Activated naive CD8-positive, alpha-beta T cell (primary cell): ENCODE data around the gene LCN6.
A peak's percentile ranks its signal among the peaks of the same experiment; 100 is the strongest.
"Not testable (repeated sequence)": the region's sequence is repeated elsewhere in the genome, so short reads cannot be mapped to it uniquely, and the experiment has no call there.

Experiments used
- H3K27ac Mint-ChIP-seq: one replicate; pipeline ENCODE4 v1.8.0; 2021; ENCODE audit warnings: mixed read lengths
- H3K27me3 Mint-ChIP-seq: one replicate; pipeline ENCODE4 v1.8.0; 2021; ENCODE audit warnings: mixed read lengths
- H3K36me3 Mint-ChIP-seq: one replicate; pipeline ENCODE4 v1.8.0; 2021; ENCODE audit warnings: mixed read lengths
- H3K4me1 Mint-ChIP-seq: one replicate; pipeline ENCODE4 v1.8.0; 2021; ENCODE audit warnings: low read depth, mixed read lengths
- H3K4me3 Mint-ChIP-seq: one replicate; pipeline ENCODE4 v1.8.0; 2021; ENCODE audit warnings: mild to moderate bottlenecking, mixed read lengths
- H3K9me3 Mint-ChIP-seq: one replicate; pipeline ENCODE4 v1.8.0; 2021; ENCODE audit warnings: low read depth, mixed read lengths

Gene LCN6

DNA sequence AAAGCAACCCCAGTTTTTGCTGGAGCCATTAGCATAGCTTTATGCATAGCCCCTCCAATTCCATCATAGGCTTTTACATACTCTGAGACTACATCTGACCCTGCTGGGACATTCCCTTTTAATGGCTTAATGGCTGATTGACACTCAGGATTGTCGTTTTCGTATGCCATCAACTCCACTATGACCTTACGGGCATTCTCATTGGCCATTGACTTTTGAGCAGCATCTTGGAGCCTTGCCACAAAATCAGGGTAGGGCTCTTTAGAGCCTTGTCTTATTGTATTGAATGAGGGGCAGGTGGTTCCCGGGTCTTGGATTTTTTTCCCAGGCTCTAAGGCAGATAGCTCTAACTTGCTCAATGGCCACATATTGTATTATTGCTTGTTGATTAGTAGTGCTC lies 38.7 kb upstream of the LCN6 start:
- not testable (repeated sequence) for H3K4me3 Mint-ChIP-seq, H3K36me3 Mint-ChIP-seq, H3K9me3 Mint-ChIP-seq, H3K27ac Mint-ChIP-seq, H3K27me3 Mint-ChIP-seq
- H3K4me1 Mint-ChIP-seq = peaks cover 15% of the 10 kb centered on the region

DNA sequence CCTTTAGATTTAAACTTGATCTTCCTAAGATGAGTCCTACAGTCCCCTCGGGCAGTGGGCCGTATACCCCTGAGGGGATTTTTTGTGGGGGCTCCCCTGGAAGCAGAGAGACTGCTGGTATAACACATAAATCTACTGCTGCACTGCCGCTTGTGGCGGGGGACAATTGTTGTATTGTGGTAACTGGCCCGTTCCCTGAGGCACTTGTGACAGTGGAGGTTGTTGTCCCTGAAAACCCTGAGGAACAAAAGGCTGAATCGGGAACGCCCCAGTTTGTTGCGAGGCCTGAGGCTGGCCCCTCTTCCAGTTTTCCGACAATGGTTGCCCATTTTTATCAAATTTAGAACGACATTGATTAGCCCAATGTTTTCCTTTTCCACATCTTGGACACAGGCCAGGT lies 38.1 kb upstream of the LCN6 start:
- Mint-ChIP-seq H3K4me1 (peaks cover 14% of the 10 kb centered on the region), H3K27me3 (peaks cover 2% of the 10 kb centered on the region), H3K27ac (no peak overlapping the region), H3K4me3 (no peak overlapping the region), H3K36me3 (no peaks in the 10 kb centered on the region), H3K9me3 (no peaks in the 10 kb centered on the region)

DNA sequence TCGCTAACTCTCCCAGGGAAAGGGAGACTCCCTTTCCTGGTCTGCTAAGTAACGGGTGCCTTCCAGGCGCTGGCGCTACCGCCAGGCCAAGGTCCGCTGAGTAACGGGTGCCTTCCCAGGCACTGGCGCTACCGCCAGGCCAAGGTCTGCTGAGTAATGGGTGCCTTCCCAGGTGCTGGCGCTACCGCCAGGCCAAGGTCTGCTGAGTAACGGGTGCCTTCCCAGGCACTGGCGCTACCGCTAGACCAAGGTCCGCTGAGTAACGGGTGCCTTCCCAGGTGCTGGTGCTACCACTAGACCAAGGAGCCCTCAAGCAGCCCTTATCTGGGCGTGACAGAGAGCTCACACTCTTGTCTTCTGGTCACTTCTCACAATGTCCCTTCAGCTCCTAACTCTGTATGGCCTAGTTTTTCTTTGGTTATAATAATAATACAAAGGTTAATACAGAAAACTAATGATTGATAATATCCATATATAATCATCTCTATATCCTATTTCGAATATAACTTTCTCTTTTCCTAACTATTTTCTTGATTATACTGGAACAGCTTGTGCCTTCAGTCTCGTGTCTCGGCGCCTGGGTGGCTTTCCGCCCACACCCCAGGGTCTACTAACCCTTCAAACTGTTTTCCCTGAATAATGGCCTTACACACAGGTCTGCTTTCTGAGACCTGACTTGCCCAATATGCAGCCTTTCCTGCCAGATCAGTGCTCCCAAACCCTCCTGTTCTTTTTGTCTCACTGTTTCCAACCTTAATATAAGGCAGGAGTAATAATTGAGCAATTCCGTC lies 37.4 kb upstream of the LCN6 start:
- peaks cover 14% of the 10 kb centered on the region for H3K4me1 Mint-ChIP-seq
- not testable (repeated sequence) for H3K4me3 Mint-ChIP-seq, H3K27me3 Mint-ChIP-seq, H3K27ac Mint-ChIP-seq, H3K9me3 Mint-ChIP-seq, H3K36me3 Mint-ChIP-seq

DNA sequence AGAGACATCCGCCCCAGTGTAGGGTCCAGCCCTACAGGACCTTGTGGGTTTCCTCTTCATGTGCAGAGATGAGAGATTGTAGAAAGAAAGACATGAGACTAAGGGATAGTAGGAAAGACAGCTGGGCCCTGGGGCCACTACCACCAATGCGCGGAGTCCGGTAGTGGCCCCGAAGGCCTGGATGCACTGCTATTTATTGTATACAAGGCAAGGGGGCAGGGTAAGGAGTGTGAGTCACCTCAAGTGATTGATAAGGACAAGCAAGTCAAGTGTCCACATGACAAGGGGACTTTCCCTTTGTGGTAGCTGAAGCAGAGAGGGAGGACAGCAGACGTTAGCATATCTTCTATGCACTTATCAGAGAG lies 36.7 kb upstream of the LCN6 start:
- H3K36me3 Mint-ChIP-seq = no peaks in the 10 kb centered on the region
- no peak overlapping the region for H3K27ac Mint-ChIP-seq
- H3K27me3 Mint-ChIP-seq = peaks cover 2% of the 10 kb centered on the region
- H3K4me1 Mint-ChIP-seq = peaks cover 10% of the 10 kb centered on the region
- H3K9me3 Mint-ChIP-seq = no peaks in the 10 kb centered on the region
- H3K4me3 Mint-ChIP-seq = no peak overlapping the region

DNA sequence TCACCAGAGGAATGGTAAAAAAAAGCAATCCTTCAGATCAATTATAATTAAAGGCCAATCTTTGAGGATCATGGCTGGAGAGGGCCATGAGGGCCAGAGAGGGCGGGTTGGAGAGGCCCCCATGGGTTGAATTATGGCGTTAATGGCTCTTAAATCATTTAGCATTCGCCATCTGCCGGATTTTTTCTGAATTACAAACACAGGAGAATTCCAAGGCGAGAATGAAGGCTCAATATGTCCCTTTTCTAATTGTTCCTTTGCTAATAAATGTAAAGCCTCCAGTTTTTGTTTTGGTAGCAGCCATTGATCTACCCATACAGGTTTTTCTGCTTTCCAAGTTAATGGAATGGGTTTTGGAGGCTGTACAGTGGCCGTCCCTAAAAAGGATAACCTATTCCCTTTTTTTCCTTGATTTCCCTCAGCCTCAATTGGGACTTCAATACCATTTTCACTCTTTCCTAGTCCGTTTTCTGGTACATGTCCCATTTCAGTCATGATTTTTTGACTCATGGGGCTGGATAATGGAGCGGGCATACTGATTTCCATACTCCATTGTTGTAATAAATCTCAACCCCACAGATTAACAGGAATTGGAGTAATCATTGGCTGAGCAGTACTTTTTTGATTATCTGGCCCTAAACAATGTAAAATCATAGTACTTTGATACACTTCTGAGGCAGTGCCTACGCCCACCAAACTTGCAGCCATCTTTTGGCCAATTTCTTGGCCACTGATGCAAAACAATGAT lies 36.1 kb upstream of the LCN6 start:
- H3K27me3 Mint-ChIP-seq = peaks cover 2% of the 10 kb centered on the region
- no peaks in the 10 kb centered on the region for H3K36me3 Mint-ChIP-seq
- no peaks in the 10 kb centered on the region for H3K9me3 Mint-ChIP-seq
- H3K27ac Mint-ChIP-seq = no peak overlapping the region
- peaks cover 10% of the 10 kb centered on the region for H3K4me1 Mint-ChIP-seq
- no peak overlapping the region for H3K4me3 Mint-ChIP-seq

DNA sequence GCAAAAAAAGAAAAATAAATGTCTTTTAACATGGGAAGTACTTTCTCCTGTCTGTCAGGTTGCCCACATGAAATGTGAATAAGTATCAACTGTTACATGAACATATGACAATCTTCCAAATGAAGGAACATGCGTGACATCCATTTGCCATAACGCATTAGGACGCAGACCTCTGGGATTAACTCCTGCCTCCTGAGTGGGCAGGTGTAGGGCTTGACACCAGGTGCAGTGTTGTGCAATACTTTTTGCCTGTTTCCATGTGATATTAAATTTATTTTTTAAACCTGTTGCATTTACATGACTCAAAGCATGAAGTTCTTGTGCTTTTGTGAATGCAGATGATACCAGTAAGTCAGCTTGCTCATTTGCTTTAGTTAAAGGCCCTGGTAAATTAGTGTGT lies 34.1 kb upstream of the LCN6 start:
- Mint-ChIP-seq H3K27ac (no peak overlapping the region), H3K4me1 (peaks cover 4% of the 10 kb centered on the region), H3K36me3 (no peaks in the 10 kb centered on the region), H3K9me3 (no peaks in the 10 kb centered on the region), H3K27me3 (peaks cover 2% of the 10 kb centered on the region), H3K4me3 (no peak overlapping the region)

DNA sequence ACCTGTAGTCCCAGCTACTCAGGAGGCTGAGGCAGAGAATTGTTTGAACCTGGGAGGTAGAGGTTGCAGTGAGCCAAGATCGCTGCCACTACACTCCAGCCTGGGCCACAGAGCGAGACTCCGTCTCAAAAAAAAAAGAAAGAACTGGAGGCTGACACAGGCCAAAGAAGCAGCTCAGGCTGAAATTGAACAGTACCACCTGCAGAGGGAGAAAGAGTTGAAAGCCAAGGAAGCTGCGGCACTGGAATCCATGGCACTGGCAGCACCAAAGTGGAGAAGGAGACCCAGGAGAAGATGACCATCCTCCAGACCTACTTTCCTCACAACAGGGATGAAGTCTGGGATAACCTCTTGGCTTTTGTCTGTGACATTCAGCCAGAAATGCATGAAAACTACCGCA lies 31.5 kb upstream of the LCN6 start:
- H3K4me1 Mint-ChIP-seq = peaks cover 1% of the 10 kb centered on the region
- no peaks in the 10 kb centered on the region for H3K36me3 Mint-ChIP-seq
- H3K27ac Mint-ChIP-seq = no peak overlapping the region
- H3K27me3 Mint-ChIP-seq = no peaks in the 10 kb centered on the region
- H3K9me3 Mint-ChIP-seq = no peaks in the 10 kb centered on the region
- H3K4me3 Mint-ChIP-seq = no peak overlapping the region

DNA sequence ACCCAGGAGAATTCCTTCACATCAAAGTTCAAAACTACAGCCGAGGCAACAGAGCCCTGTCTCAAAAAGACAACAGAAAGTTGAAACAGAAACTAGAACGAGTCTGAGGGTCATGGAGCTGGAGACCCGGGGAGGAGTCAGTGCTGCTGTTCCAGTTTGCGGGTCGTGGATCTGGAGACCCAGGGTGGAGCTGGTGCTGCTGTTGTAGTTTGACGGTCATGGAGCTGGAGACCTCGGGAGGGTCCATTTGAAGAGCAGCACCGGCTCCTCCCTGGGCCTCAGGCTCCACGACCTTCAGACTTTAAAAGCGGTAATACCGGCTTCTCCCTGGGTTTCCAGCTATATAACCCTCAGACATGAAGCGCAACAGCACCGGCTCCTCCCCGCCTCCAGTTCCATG lies 29.0 kb upstream of the LCN6 start:
- H3K27ac Mint-ChIP-seq = no peak overlapping the region
- no peaks in the 10 kb centered on the region for H3K27me3 Mint-ChIP-seq
- no peak overlapping the region for H3K4me3 Mint-ChIP-seq
- H3K4me1 Mint-ChIP-seq = peaks cover 1% of the 10 kb centered on the region
- H3K36me3 Mint-ChIP-seq = peaks cover 2% of the 10 kb centered on the region
- H3K9me3 Mint-ChIP-seq = no peaks in the 10 kb centered on the region

DNA sequence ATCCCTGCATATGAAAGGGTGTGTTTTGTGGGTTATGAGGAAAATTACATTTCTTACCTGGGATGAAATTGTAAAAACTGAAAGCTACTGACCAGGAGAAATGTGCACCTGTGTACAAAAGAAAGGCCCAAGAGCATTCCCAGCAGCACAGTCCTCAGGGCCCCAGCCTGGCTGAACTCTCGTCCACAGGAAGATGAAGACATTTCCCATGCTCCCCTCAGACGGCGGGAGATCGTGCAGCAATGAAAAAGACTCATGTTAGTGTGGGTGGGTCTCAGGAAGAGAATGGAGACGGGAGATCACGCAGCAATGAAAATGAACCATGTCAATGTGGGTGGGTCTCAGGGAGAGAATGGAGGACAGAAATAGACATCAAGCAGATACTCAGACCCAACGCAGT lies 28.6 kb upstream of the LCN6 start:
- Mint-ChIP-seq H3K9me3 (no peaks in the 10 kb centered on the region), H3K36me3 (peaks cover 2% of the 10 kb centered on the region), H3K4me1 (peaks cover 1% of the 10 kb centered on the region), H3K27ac (no peak overlapping the region), H3K4me3 (no peak overlapping the region), H3K27me3 (no peaks in the 10 kb centered on the region)

DNA sequence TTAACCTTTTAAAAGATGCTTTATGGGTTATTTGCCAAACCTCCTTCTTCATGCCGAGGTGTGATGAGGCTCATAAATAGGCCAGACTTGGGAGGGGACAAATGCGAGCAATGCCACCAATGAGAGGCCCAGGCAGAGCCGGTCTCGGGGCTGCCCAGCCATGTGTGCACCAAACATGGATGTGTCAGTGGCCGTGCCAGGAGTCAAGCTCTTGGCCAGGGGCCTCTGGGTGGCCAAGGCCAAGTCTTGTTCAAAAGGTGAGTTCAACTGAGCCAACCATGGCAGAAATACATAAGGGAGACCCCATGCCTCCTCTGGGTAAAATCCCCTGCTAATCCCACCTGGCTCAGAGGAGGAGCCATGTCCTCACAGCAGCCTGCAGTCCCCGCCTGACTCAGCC lies 26.9 kb upstream of the LCN6 start:
- Mint-ChIP-seq H3K27ac (no peak overlapping the region), H3K9me3 (no peaks in the 10 kb centered on the region), H3K27me3 (no peaks in the 10 kb centered on the region), H3K36me3 (peaks cover 2% of the 10 kb centered on the region), H3K4me1 (peaks cover 3% of the 10 kb centered on the region), H3K4me3 (no peak overlapping the region)

DNA sequence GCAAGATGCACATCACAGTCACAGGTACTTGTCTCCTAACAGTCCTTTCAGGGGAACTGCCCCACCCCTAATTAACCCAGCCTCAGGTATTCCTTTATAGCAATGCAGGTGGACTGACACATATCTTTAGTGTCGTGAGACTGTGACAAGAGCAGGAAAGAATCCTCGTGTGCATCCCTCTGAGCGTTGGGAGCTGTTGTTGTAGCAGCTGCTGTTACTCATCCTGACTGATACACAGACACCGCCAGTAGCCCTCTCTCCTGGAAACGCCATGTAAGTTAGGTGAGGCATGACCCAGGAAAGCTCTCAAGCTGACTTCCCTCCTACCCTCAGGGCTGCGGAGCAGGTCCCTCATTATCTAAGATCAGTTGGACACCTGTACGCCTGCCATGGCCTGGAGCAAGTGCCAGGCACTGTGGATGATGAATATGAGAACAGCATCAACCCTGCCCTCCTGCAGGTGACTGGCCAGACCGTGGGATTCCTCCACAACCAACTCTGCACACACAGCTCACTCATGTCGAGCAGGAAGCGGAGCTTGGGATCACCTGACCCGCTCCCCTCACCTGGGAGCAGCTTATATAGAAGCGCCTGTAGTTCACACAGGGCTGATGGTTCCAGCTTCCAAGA lies 26.2 kb upstream of the LCN6 start:
- Mint-ChIP-seq H3K4me3 (no peak overlapping the region), H3K9me3 (no peaks in the 10 kb centered on the region), H3K27ac (no peak overlapping the region), H3K36me3 (peaks cover 2% of the 10 kb centered on the region), H3K27me3 (no peaks in the 10 kb centered on the region), H3K4me1 (peaks cover 4% of the 10 kb centered on the region)

DNA sequence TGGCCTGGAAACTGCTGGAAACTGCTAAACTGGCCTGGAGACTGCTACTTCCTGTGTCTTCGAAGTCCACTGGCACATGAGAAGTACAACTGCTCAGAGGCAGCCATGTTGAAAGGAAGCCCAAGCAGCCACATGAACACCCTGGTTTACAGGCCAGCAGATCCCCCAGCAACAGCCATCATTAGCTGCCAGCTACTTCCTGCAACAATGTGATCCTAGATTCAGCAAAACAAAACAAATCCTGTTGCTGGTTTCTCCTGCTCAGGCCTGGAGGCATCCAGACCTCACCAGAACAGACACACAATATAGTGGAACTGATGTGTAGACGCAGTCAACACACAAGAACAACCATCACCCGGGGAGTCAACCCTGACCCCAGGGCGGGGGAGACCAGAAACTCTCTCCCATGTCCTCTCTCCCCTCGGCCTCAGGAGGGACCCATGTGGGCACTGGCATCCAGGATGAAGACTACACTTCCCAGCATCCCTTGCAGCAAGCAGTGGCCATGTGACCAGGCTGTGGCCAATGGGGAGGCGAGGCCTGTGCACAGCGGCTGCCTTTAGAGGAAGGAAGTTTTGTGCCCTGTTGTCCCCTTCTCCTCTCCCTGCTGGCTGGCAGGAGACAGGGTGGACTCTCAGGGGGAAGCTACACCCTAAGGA lies 25.2 kb upstream of the LCN6 start:
- no peak overlapping the region for H3K27ac Mint-ChIP-seq
- no peak overlapping the region for H3K4me3 Mint-ChIP-seq
- peaks cover 2% of the 10 kb centered on the region for H3K36me3 Mint-ChIP-seq
- H3K9me3 Mint-ChIP-seq = no peaks in the 10 kb centered on the region
- no peaks in the 10 kb centered on the region for H3K27me3 Mint-ChIP-seq
- peaks cover 4% of the 10 kb centered on the region for H3K4me1 Mint-ChIP-seq

DNA sequence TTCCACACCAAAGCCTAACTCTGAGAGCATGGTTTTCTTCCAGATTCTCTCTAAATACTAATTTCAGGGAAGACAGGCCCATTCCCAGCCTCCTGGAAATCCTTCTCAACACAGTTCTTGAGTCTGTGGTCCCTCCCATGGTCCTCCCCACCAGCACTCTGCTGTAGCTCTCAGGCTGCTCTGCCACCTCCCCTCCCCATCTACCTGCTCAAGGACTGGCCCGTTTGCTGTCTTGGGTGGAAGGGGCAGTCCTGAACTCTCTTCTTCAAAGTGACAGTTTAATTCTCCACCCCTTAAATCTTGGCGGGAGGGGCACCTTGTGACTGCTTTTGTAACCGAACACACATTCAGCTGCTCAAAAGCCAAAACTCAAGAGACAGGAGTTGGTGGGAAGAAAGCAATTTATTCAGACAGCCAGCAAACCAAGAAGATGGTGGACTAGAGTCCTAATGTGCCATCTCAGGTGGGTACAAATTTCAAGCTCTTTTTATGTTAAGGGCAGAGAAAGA lies 23.6 kb upstream of the LCN6 start:
- H3K27ac Mint-ChIP-seq = peak overlapping the region; percentile 47
- H3K4me3 Mint-ChIP-seq = no peak overlapping the region
- H3K27me3 Mint-ChIP-seq = no peaks in the 10 kb centered on the region
- H3K9me3 Mint-ChIP-seq = no peaks in the 10 kb centered on the region
- peaks cover 2% of the 10 kb centered on the region for H3K36me3 Mint-ChIP-seq
- H3K4me1 Mint-ChIP-seq = peaks cover 6% of the 10 kb centered on the region

DNA sequence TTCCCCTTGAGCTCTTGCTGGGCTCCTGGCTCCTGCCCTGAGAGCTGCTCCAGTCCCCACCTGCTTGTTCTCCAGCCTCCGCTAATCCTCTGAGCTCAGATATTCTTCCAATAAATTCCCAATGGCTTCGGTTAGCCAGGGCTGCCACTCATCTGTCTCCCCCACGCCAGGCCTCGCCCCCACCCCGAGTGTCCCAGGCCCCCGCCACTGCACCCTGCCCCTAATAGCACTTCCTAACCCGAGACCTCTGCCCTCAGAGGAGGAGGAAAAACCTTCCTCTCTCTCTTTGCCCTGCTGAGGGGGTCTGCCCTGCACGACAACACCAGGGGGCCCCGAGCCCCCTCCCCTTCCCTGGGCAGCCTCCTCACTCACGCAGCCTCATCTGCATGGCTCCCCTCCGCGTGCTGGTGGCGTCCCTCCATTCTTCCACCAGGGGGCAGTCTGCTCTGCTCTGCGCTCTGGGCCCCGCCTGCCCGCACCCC lies 21.4 kb upstream of the LCN6 start:
- no peaks in the 10 kb centered on the region for H3K9me3 Mint-ChIP-seq
- H3K4me1 Mint-ChIP-seq = peaks cover 9% of the 10 kb centered on the region
- peaks cover 2% of the 10 kb centered on the region for H3K27me3 Mint-ChIP-seq
- H3K4me3 Mint-ChIP-seq = no peak overlapping the region
- no peak overlapping the region for H3K27ac Mint-ChIP-seq
- H3K36me3 Mint-ChIP-seq = peaks cover 2% of the 10 kb centered on the region
